ENCODE data around the gene UMAD1.

DNA sequence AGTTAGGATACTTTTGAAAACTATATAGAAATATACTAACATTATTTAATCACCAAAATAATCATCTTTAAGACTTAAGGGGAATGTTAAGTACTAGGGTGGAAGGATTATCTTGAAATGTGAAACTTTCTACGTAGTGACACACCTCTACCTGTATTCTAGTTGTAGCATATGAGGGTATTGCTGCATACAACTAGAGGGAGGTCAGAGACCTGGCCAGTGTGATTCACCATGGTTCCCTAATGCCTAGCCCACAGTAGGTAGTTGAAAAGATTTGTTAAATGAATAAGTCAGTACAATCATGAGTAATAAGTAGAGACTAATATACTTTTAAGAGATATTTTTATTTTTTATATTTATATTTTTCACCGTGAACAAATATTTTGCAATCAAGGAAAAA, 162.0 kb downstream of the UMAD1 start:
- no peak for TF ChIP-seq REST (IDR thresholded peaks at IDR 0.05; ENCODE audit: unreplicated experiment)
- no peak for TF ChIP-seq POLR2AphosphoS5 (IDR thresholded peaks at IDR 0.05; ENCODE audit: low read depth)
- TF ChIP-seq, protein P1, sequence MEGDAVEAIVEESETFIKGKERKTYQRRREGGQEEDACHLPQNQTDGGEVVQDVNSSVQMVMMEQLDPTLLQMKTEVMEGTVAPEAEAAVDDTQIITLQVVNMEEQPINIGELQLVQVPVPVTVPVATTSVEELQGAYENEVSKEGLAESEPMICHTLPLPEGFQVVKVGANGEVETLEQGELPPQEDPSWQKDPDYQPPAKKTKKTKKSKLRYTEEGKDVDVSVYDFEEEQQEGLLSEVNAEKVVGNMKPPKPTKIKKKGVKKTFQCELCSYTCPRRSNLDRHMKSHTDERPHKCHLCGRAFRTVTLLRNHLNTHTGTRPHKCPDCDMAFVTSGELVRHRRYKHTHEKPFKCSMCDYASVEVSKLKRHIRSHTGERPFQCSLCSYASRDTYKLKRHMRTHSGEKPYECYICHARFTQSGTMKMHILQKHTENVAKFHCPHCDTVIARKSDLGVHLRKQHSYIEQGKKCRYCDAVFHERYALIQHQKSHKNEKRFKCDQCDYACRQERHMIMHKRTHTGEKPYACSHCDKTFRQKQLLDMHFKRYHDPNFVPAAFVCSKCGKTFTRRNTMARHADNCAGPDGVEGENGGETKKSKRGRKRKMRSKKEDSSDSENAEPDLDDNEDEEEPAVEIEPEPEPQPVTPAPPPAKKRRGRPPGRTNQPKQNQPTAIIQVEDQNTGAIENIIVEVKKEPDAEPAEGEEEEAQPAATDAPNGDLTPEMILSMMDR (conservative IDR thresholded peaks at IDR 0.05; ENCODE audit: low read depth in 2 of 2): no peak
- no peak for TF ChIP-seq EZH2phosphoT487 (IDR thresholded peaks at IDR 0.05; ENCODE audit: unreplicated experiment)
- no peak for TF ChIP-seq EZH2 (IDR thresholded peaks at IDR 0.05; ENCODE audit: low read depth, unreplicated experiment)
- no peak for TF ChIP-seq CREB1 (CRISPR knock-in tag; IDR thresholded peaks at IDR 0.05; ENCODE audit: low read depth)
- no peak for TF ChIP-seq ZNF331 (CRISPR knock-in tag; IDR thresholded peaks at IDR 0.05; ENCODE audit: low read depth)
- TF ChIP-seq ZNF462 (CRISPR knock-in tag; IDR thresholded peaks at IDR 0.05): no peak
- no peak for TF ChIP-seq NANOG (IDR thresholded peaks at IDR 0.05; ENCODE audit: borderline replicate concordance)
- TF ChIP-seq ETS1 (IDR thresholded peaks at IDR 0.05): no peak
